Panc1 (cell line): ENCODE results near the gene LAP3. TPM values are rescaled to one million over a fixed set of nuclear protein-coding genes. Genes with fewer than 3 reads are reported as not detected.

Source experiments
- ATAC-seq: fragments of 200-7000 bp; cut with Tn5 transposase; 2 replicates; pipeline ENCODE4 v1.9.1; 2020; ENCODE audit warnings: mild to moderate bottlenecking, moderate library complexity
- BruUV-seq: library from RNA; stranded (reverse); fragments of 400-500 nt; replicated peaks from 2 replicates; lab custom pipeline; 2021; lab: Mats Ljungman, UMichigan
- CTCF ChIA-PET: fragments of 300-600 bp; sonication (Branson Sonifier 250); formaldehyde crosslinking; loops from one replicate; lab custom pipeline; 2022; ENCODE audit warnings: antibody characterized with exemption; lab: Charles Lee
- POLR2A ChIA-PET: fragments of 300-600 bp; sonication (Branson Sonifier 250); formaldehyde crosslinking; loops from one replicate; lab custom pipeline; 2022; ENCODE audit warnings: antibody characterized with exemption; lab: Charles Lee
- DNase-seq: peaks from one replicate; pipeline ENCODE4 v3.0.0-alpha.2; 2010; ENCODE audit warnings: low read depth, low spot score
- H3K27ac ChIP-seq: 2 replicates; pipeline ENCODE4 v1.5.1; 2011; ENCODE audit warnings: mild to moderate bottlenecking, low read length, inconsistent platforms
- H3K27me3 ChIP-seq: fragments of 200-500 bp; sonication (Bioruptor generic); 2 replicates; pipeline ENCODE4 v1.6.0; 2014; ENCODE audit warnings: low read length, inconsistent platforms; ENCODE audit not compliant: control insufficient read depth, insufficient read depth
- H3K36me3 ChIP-seq: fragments of 200-500 bp; sonication (Bioruptor generic); 2 replicates; pipeline ENCODE4 v1.5.1; 2014; ENCODE audit warnings: inconsistent platforms, mild to moderate bottlenecking, low read length, moderate library complexity; ENCODE audit not compliant: control insufficient read depth, insufficient read depth
- H3K4me1 ChIP-seq: 2 replicates; pipeline ENCODE4 v1.5.1; 2011; ENCODE audit warnings: inconsistent platforms, mild to moderate bottlenecking, low read length, moderate library complexity; ENCODE audit not compliant: control insufficient read depth, insufficient read depth
- H3K4me3 ChIP-seq, 2 experiments: 2 replicates each; pipeline ENCODE4 v1.5.1; 2011 to 2012; ENCODE audit warnings: low read depth in 2 of 2, low read length in 2 of 2, mild to moderate bottlenecking in 2 of 2, inconsistent platforms in 1 of 2, moderate library complexity in 1 of 2
- H3K9me3 ChIP-seq: fragments of 200-500 bp; sonication (Bioruptor generic); 2 replicates; pipeline ENCODE4 v1.5.1; 2014; ENCODE audit warnings: low read depth, mild to moderate bottlenecking, inconsistent platforms, low read length, moderate library complexity; ENCODE audit not compliant: control insufficient read depth, insufficient read depth
- CTCF ChIP-seq: fragments of 450-650 bp; IDR thresholded peaks from 2 replicates; pipeline ENCODE4 v1.5.1; 2017; ENCODE audit warnings: mild to moderate bottlenecking
- POLR2AphosphoS5 ChIP-seq: IDR thresholded peaks from 2 replicates; pipeline ENCODE4 v1.6.1; 2012; ENCODE audit warnings: mild to moderate bottlenecking, low read depth, low read length, moderate library complexity
- SIN3A ChIP-seq: IDR thresholded peaks from 2 replicates; pipeline ENCODE4 v1.6.1; 2012; ENCODE audit warnings: low read depth, mild to moderate bottlenecking, low read length, moderate library complexity, borderline replicate concordance; ENCODE audit not compliant: insufficient read depth
- TCF7L2 ChIP-seq: IDR thresholded peaks from 2 replicates; pipeline ENCODE4 v1.6.1; 2011; ENCODE audit warnings: mild to moderate bottlenecking, low read depth, low read length, inconsistent platforms
- in situ Hi-C: cut with HindIII; loops from 2 replicates; pipeline ENCODE4 v1.10.0; 2016; ENCODE audit warnings: low sequenced_read_pairs, low pct_unique_long_range_greater_than_20kb
- intact Hi-C: fragments of 100-400 bp; cut with micrococcal nuclease; formaldehyde crosslinking; loops from one replicate; pipeline ENCODE4 v1.10.0; 2022; ENCODE audit not compliant: unreplicated experiment
- total RNA-seq: library from RNA; stranded (reverse); gene quantifications from one replicate; pipeline ENCODE4 v1.2.1, GENCODE V29; 2021; ENCODE audit not compliant: unreplicated experiment
- TF ChIP-seq, protein P1 (sequence below), 2 experiments: IDR thresholded peaks; 2 replicates each; pipeline ENCODE4 v1.6.1; 2011 to 2012; ENCODE audit warnings: low read depth in 2 of 2, control low read depth in 1 of 2, low read length in 1 of 2, mild to moderate bottlenecking in 1 of 2, moderate library complexity in 1 of 2; ENCODE audit not compliant: insufficient read depth in 1 of 2

LAP3 gene
- total RNA-seq, 1 experiment from 2014 or later = 51.4 TPM

DNA sequence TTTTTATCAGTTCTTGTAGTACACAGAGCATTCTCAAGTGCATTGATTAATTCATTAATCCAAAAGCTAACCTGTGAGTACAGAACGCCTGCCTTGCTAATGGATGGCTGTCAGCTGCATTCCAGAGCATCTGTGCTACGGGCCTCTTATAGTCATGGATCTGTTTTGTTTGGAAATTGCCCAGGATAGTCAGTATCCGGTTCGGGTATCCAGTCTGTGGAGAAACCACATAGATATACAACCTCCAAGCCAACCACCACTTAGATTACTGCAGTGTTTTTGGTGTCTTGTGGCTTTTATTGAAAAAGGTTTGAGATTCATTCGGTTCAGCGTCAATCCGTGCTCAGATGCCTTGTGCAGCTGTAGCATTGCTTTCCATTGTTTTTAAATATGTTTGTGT lies 4.0 kb downstream of the LAP3 start:
- Histone ChIP-seq H3K9me3 (no peaks in the 10 kb centered on the region), H3K4me3 (no peak overlapping the region), H3K27me3 (no peaks in the 10 kb centered on the region), H3K27ac (no peak overlapping the region), H3K36me3 (peaks cover 11% of the 10 kb centered on the region), H3K4me1 (peaks cover 5% of the 10 kb centered on the region)
- no TSS peak for BruUV-seq
- ATAC-seq = no peak
- CTCF ChIA-PET = no interaction called here
- in situ Hi-C loops = no loop called here
- TF ChIP-seq SIN3A (no peak), CTCF (no peak), TCF7L2 (no peak), POLR2AphosphoS5 (no peak)
- TF ChIP-seq, protein P1, sequence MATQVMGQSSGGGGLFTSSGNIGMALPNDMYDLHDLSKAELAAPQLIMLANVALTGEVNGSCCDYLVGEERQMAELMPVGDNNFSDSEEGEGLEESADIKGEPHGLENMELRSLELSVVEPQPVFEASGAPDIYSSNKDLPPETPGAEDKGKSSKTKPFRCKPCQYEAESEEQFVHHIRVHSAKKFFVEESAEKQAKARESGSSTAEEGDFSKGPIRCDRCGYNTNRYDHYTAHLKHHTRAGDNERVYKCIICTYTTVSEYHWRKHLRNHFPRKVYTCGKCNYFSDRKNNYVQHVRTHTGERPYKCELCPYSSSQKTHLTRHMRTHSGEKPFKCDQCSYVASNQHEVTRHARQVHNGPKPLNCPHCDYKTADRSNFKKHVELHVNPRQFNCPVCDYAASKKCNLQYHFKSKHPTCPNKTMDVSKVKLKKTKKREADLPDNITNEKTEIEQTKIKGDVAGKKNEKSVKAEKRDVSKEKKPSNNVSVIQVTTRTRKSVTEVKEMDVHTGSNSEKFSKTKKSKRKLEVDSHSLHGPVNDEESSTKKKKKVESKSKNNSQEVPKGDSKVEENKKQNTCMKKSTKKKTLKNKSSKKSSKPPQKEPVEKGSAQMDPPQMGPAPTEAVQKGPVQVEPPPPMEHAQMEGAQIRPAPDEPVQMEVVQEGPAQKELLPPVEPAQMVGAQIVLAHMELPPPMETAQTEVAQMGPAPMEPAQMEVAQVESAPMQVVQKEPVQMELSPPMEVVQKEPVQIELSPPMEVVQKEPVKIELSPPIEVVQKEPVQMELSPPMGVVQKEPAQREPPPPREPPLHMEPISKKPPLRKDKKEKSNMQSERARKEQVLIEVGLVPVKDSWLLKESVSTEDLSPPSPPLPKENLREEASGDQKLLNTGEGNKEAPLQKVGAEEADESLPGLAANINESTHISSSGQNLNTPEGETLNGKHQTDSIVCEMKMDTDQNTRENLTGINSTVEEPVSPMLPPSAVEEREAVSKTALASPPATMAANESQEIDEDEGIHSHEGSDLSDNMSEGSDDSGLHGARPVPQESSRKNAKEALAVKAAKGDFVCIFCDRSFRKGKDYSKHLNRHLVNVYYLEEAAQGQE (IDR thresholded peaks at IDR 0.05; ENCODE audit: insufficient read depth in 1 of 2, low read depth in 2 of 2, low read length in 1 of 2) = no peak
- POLR2A ChIA-PET = no interaction called here
- no peak for DNase-seq
- intact Hi-C loops = no loop called here

GRCh38 chr4:17583276-17583675 lies 6.3 kb downstream of the LAP3 start:
- Histone ChIP-seq H3K9me3 (no peaks in the 10 kb centered on the region), H3K4me1 (peaks cover 5% of the 10 kb centered on the region), H3K27me3 (no peaks in the 10 kb centered on the region), H3K27ac (no peak overlapping the region), H3K4me3 (no peak overlapping the region), H3K36me3 (peaks cover 13% of the 10 kb centered on the region)
- DNase-seq (no peak), ATAC-seq (no peak)
- ChIA-PET CTCF (no interaction called here), POLR2A (no interaction called here)
- TF ChIP-seq TCF7L2 = no peak
- TF ChIP-seq CTCF = no peak
- TF ChIP-seq, protein P1 (IDR thresholded peaks at IDR 0.05; ENCODE audit: insufficient read depth in 1 of 2, low read depth in 2 of 2, low read length in 1 of 2) = no peak
- no peak for TF ChIP-seq SIN3A
- TF ChIP-seq POLR2AphosphoS5 = no peak
- in situ Hi-C loops (no loop called here), intact Hi-C loops (no loop called here)
- BruUV-seq = no TSS peak
